Stomach (tissue), 9 donors: Measurements from ENCODE around the gene TMEM250. TPM values are rescaled to one million over a fixed set of nuclear protein-coding genes. Genes with fewer than 3 reads are reported as not detected.
"Not testable (repeated sequence)": the region's sequence is repeated elsewhere in the genome, so short reads cannot be mapped to it uniquely, and the experiment has no call there.

Experiments used
- DNase-seq, 2 donors: peaks; one replicate each; pipeline versions ENCODE4 v3.0.0 to v3.0.0-alpha.2; 2013 to 2019
- H3K27ac ChIP-seq, 5 donors: fragments of 200-600 bp in 4 of 5; sonication (generic) in 4 of 5; one replicate each; pipeline ENCODE4 v1.5.1; 2013 to 2019; ENCODE audit warnings: mild to moderate bottlenecking in 1 of 5, moderate library complexity in 1 of 5
- H3K27me3 ChIP-seq, 3 donors: fragments of 200-600 bp; sonication (generic); one replicate each; pipeline ENCODE4 v1.5.1; 2017 to 2019; ENCODE audit warnings: mixed run types in 1 of 3
- H3K36me3 ChIP-seq, 4 donors: fragments of 200-600 bp; sonication (generic); 1 replicate in 3 of 4; 2 replicates in 1 of 4; pipeline ENCODE4 v1.5.1; 2016 to 2019
- H3K4me1 ChIP-seq, 4 donors: fragments of 200-600 bp; sonication (generic); one replicate each; pipeline ENCODE4 v1.5.1; 2016 to 2019
- H3K4me3 ChIP-seq, 4 donors: fragments of 200-600 bp; sonication (generic) in 3 of 4; one replicate each; pipeline ENCODE4 v1.5.1; 2016 to 2019; ENCODE audit warnings: mild to moderate bottlenecking in 1 of 4
- H3K9me3 ChIP-seq, 4 donors: fragments of 200-600 bp; sonication (generic); one replicate each; pipeline ENCODE4 v1.5.1; 2016 to 2019
- EP300 ChIP-seq: sonication (generic); formaldehyde crosslinking; IDR thresholded peaks from one replicate; pipeline ENCODE4 v1.6.1; 2017; ENCODE audit warnings: antibody characterized with exemption
- POLR2A ChIP-seq, 4 donors: fragments of 450-650 bp; IDR thresholded peaks; one replicate each; pipeline ENCODE4 v1.6.1; 2016; ENCODE audit warnings: antibody characterized with exemption in 4 of 4, control low read depth in 2 of 4, mild to moderate bottlenecking in 1 of 4, moderate library complexity in 1 of 4
- POLR2AphosphoS5 ChIP-seq, 3 donors: sonication (generic); formaldehyde crosslinking; IDR thresholded peaks; one replicate each; pipeline ENCODE4 v1.6.1; 2016; ENCODE audit warnings: antibody characterized with exemption in 3 of 3
- WGBS, 5 donors: extraction: QIAGEN DNeasy Blood & Tissue Kit in 3 of 5; methylation state at CpG; one replicate each; pipeline versions ENCODE4 v1.1.5 to v1.1.7; 2013 to 2018; 5-methylcytosine and 5-hydroxymethylcytosine counted together
- intact Hi-C: fragments of 100-400 bp; cut with DNase I; formaldehyde crosslinking; loops from one replicate; pipeline ENCODE4 v1.15.1; 2023; ENCODE audit warnings: low total_unique reads
- polyA plus RNA-seq, 3 donors: library from polyadenylated mRNA; stranded (reverse); fragments of 200-250 nt; gene quantifications; one replicate each; pipeline ENCODE4 v1.2.3, GENCODE V29; 2013
- total RNA-seq, 5 donors: library from RNA; depleted of rRNA; stranded (reverse); fragments of >200 nt; gene quantifications; one replicate each; pipeline versions ENCODE4 v1.1.0 to v1.2.3, GENCODE V29; 2014 to 2016
- TF ChIP-seq, protein P1 (sequence below), 7 experiments: fragments of 450-650 bp in 4 of 7; fragments of 200-600 bp in 3 of 7; sonication (generic) in 3 of 7; IDR thresholded peaks; one replicate each; pipeline ENCODE4 v1.5.1; 2016 to 2019; ENCODE audit warnings: antibody characterized with exemption in 7 of 7, control low read depth in 2 of 7, mild to moderate bottlenecking in 1 of 7
- donor health status: healthy with polysubstance abuse.
- donor health status: Bipolar disorder and iron deficiency.
- donor health status: healthy.

The TMEM250 gene
- total and polyA plus RNA-seq, 8 donors = 15.6 to 105 (median 22.6) TPM

DNA sequence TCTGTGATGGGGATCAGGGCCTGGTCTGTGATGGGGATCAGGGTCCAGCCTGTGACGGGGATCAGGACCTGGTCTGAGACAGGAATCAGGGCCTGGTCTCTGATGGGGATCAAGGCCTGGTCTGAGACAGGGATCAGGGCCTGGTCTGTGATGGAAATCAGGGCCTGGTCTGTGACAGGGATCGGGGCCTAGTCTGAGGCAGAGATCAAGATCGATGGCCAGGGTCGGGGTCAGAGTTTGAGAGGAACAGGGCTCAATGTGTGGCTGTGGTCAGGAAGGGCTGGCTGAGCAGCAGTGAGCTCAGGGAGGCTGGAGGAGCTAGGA lies 33.8 kb upstream of the TMEM250 start:
- 75 to 84% (median 79%) methylated on average over 4 of the region's 4 CpGs for WGBS, 5 donors
- peaks cover 0 to 11% (median 0%) of the 10 kb centered on the region in 4 donors for H3K4me1 ChIP-seq
- no peaks in the 10 kb centered on the region for H3K36me3 ChIP-seq
- TF ChIP-seq EP300 = no peak
- TF ChIP-seq POLR2A (IDR thresholded peaks at IDR 0.05) = no peak
- no peak for TF ChIP-seq POLR2AphosphoS5 (IDR thresholded peaks at IDR 0.05)
- TF ChIP-seq, protein P1, sequence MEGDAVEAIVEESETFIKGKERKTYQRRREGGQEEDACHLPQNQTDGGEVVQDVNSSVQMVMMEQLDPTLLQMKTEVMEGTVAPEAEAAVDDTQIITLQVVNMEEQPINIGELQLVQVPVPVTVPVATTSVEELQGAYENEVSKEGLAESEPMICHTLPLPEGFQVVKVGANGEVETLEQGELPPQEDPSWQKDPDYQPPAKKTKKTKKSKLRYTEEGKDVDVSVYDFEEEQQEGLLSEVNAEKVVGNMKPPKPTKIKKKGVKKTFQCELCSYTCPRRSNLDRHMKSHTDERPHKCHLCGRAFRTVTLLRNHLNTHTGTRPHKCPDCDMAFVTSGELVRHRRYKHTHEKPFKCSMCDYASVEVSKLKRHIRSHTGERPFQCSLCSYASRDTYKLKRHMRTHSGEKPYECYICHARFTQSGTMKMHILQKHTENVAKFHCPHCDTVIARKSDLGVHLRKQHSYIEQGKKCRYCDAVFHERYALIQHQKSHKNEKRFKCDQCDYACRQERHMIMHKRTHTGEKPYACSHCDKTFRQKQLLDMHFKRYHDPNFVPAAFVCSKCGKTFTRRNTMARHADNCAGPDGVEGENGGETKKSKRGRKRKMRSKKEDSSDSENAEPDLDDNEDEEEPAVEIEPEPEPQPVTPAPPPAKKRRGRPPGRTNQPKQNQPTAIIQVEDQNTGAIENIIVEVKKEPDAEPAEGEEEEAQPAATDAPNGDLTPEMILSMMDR (IDR thresholded peaks at IDR 0.05) = no peak
- no peak overlapping the region for H3K27ac ChIP-seq
- DNase-seq = no peak
- intact Hi-C loops = no loop called here
- H3K4me3 ChIP-seq = no peak overlapping the region
- H3K9me3 ChIP-seq = no peaks in the 10 kb centered on the region
- H3K27me3 ChIP-seq = peaks cover 3 to 51% (median 28%) of the 10 kb centered on the region in 3 donors

- DNase-seq = no peak
- Histone ChIP-seq H3K27ac (no peak overlapping the region), H3K4me3 (no peak overlapping the region), H3K36me3 (no peaks in the 10 kb centered on the region), H3K9me3 (no peaks in the 10 kb centered on the region), H3K27me3 (peaks cover 3 to 51% (median 30%) of the 10 kb centered on the region in 3 donors), H3K4me1 (peaks cover 0 to 11% (median 0%) of the 10 kb centered on the region in 4 donors)
- intact Hi-C loops = no loop called here
- WGBS, 5 donors = 81 to 92% (median 83%) methylated on average over 14 to 27 of the region's 27 CpGs
- no peak for TF ChIP-seq EP300
- no peak for TF ChIP-seq POLR2AphosphoS5 (IDR thresholded peaks at IDR 0.05)
- TF ChIP-seq POLR2A (IDR thresholded peaks at IDR 0.05) = no peak
- TF ChIP-seq, protein P1 (IDR thresholded peaks at IDR 0.05) = no peak
Measured at GRCh38 chr9:136151848-136152542, 33.3 kb upstream of the TMEM250 start.

- WGBS, 5 donors = 52 to 60% (median 57%) methylated on average over 23 to 25 of the region's 25 CpGs
- H3K27ac ChIP-seq = no peak overlapping the region
- H3K36me3 ChIP-seq = no peaks in the 10 kb centered on the region
- H3K27me3 ChIP-seq = peaks cover 0 to 51% (median 24%) of the 10 kb centered on the region in 3 donors
- TF ChIP-seq, protein P1 (IDR thresholded peaks at IDR 0.05) = no peak
- no peak for TF ChIP-seq POLR2A (IDR thresholded peaks at IDR 0.05)
- TF ChIP-seq POLR2AphosphoS5 (IDR thresholded peaks at IDR 0.05) = no peak
- no peak for TF ChIP-seq EP300
- intact Hi-C loops = no loop called here
- peaks cover 0 to 6% (median 0%) of the 10 kb centered on the region in 4 donors for H3K4me1 ChIP-seq
- no peak overlapping the region for H3K4me3 ChIP-seq
- H3K9me3 ChIP-seq = no peaks in the 10 kb centered on the region
- no peak for DNase-seq
Measured at GRCh38 chr9:136151214-136151804, 32.6 kb upstream of the TMEM250 start.

GRCh38 chr9:136150664-136151213 lies 32.1 kb upstream of the TMEM250 start:
- H3K9me3 ChIP-seq, intact Hi-C loops, H3K4me1 ChIP-seq, H3K4me3 ChIP-seq, H3K27ac ChIP-seq, DNase-seq, H3K36me3 ChIP-seq: not testable (repeated sequence)
- 69 to 86% (median 86%) methylated on average over 7 of the region's 7 CpGs for WGBS, 5 donors
- peaks cover 0 to 51% (median 25%) of the 10 kb centered on the region in 3 donors for H3K27me3 ChIP-seq
